Right renal pelvis (tissue), 4 donors: ENCODE results near the gene PRKCZ. TPM values are rescaled to one million over a fixed set of nuclear protein-coding genes. Genes with fewer than 3 reads are reported as not detected.

Source experiments
- DNase-seq, 4 donors: peaks; one replicate each; pipeline ENCODE4 v3.0.0-alpha.2; 2013; ENCODE audit warnings: low read depth in 4 of 4, low spot score in 3 of 4, missing footprints in 1 of 4
- polyA plus RNA-seq, 4 donors: library from polyadenylated mRNA; unstranded; fragments of 120-200 nt; gene quantifications; one replicate each; pipeline ENCODE4 v1.2.1, GENCODE V29; 2013; ENCODE audit not compliant: insufficient read length in 4 of 4

The PRKCZ gene
- polyA plus RNA-seq, 4 donors, result 32.8 to 37.0 (median 34.0) TPM

GRCh38 chr1:2201062-2201461 lies 150.9 kb downstream of the PRKCZ start:
- DNase-seq, result no peak

GRCh38 chr1:2202008-2202575 lies 151.9 kb downstream of the PRKCZ start:
- no peak for DNase-seq

GRCh38 chr1:2202843-2203601 lies 152.8 kb downstream of the PRKCZ start:
- DNase-seq, result no peak

GRCh38 chr1:2203671-2204414 lies 153.6 kb downstream of the PRKCZ start:
- DNase-seq, result no peak

- DNase-seq, result peak in 1 of 4 donors; percentile 63
Observed at GRCh38 chr1:2204415-2205190, 154.4 kb downstream of the PRKCZ start.

- peak in 2 of 4 donors; percentile 80 to 84 for DNase-seq
Observed at GRCh38 chr1:2205191-2205952, 155.2 kb downstream of the PRKCZ start.

- DNase-seq, result no peak
Observed at GRCh38 chr1:2206813-2207487, 156.7 kb downstream of the PRKCZ start.

GRCh38 chr1:2208309-2209239 lies 158.4 kb downstream of the PRKCZ start:
- DNase-seq, result no peak

- no peak for DNase-seq
Observed at GRCh38 chr1:2209400-2210083, 159.3 kb downstream of the PRKCZ start.

GRCh38 chr1:2210084-2210653 lies 160.0 kb downstream of the PRKCZ start:
- no peak for DNase-seq

GRCh38 chr1:2210786-2211185 lies 160.6 kb downstream of the PRKCZ start:
- no peak for DNase-seq

- DNase-seq, result no peak
Observed at GRCh38 chr1:2212274-2212531, 162.0 kb downstream of the PRKCZ start.

GRCh38 chr1:2212532-2213491 lies 162.6 kb downstream of the PRKCZ start:
- peak in 3 of 4 donors; percentile 88 to 90 (median 89) for DNase-seq

GRCh38 chr1:2213576-2214505 lies 163.6 kb downstream of the PRKCZ start:
- no peak for DNase-seq

- DNase-seq, result no peak
Observed at GRCh38 chr1:2214541-2215241, 164.5 kb downstream of the PRKCZ start.
